NCI-H226 (cell line): ENCODE measurements around the gene SGTB.
"Not testable (repeated sequence)": the region's sequence is repeated elsewhere in the genome, so short reads cannot be mapped to it uniquely, and the experiment has no call there.

ENCODE experiments used
- DNase-seq: peaks from one replicate; pipeline ENCODE4 v3.0.0-alpha.2; 2015

Gene SGTB

DNA sequence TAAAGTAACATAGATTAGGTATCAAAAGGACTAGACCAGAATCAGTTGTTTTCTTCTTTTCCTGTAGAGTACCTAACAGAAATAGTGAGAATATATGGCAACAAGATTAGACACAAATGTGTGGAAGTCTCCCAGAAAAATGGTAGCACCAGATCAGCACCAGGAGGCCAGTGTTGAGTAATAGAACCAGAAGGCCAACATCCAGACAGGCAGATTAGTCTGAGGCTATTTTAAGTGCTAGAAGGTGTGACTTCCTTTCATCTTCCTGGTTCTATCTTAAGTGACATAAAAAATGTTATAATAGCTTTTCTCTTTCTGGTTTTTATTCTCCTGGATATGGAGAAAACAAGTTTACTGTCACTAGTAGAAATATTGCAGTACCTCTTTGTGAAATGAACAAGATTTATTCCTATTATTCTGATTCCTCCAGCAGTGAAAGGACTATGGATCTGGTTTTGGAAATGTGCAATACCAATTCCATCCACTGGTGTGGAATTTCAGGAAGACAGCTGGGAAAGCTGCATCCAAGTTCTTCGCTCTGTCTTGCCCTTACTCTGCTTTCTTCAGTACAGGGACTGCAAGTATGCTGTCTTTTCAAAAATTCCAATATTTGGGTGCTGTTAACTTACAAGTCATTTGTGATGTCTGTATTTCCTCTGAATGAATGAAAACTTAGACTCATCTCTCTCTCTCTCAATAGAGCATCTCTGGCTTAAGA lies 57.9 kb downstream of the SGTB start:
- DNase-seq, result no peak

DNA sequence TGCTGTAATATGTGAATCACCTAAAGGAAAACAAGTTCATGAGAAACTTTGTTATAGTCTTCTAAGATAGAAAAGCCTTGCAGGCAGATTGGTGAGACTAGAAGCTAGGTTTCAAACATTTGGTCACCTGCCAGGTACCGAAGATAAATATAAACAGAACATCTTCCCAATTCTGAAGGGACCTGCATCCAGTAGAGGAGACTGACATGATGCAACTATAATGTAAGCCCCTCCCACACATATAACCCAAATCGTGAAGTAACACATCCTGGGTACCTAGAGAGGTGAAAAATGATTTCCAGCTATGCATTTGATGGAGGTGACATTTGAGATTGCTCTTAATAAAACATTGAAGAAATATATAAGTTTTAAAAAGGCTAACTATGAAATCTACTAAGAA lies 67.2 kb downstream of the SGTB start:
- no peak for DNase-seq

- no peak for DNase-seq
Measured at GRCh38 chr5:65651144-65651543, 70.8 kb downstream of the SGTB start.

DNA sequence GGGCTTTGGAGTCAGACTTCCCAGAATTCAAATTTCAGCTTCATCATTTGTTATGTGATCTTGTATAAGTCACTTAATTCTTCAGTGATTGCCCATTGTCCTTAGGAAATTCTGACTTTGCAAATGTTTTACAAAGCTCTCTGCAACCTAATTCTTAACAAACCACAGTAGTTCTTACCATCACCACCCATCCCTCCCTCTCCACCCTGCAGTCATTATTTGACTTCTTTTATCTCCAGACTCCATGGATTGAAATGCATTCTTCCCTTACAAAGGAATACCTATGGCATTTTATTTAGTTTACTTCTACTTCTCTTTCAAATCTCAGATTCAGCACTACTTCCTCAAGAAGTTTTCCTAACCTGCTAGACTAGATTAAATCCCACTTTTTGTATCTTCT lies 74.0 kb downstream of the SGTB start:
- no peak for DNase-seq

DNA sequence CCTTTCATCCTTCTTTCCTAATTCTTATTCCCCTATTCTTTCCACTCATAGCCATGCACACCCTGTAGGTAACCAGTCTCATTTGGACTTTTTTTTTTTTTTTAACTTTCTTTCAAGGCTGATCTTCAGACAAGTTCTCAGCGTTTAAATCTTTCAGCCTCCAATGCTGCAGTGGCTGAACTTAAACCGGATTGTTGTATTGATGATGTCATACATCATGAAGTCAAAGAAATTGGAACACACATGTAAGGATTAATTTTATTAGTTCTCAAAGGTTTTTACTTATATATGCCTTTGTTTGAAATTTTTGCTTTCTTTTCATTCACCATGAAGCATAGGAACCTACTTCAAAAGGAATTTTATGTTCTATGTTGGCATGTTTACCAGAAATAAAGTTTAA lies 75.0 kb downstream of the SGTB start:
- DNase-seq, result no peak

GRCh38 chr5:65640240-65640639 lies 81.7 kb downstream of the SGTB start:
- DNase-seq, result no peak

- DNase-seq, result no peak
Measured at GRCh38 chr5:65630981-65631380, 90.9 kb downstream of the SGTB start.

- no peak for DNase-seq
Measured at GRCh38 chr5:65625743-65626142, 96.2 kb downstream of the SGTB start.

DNA sequence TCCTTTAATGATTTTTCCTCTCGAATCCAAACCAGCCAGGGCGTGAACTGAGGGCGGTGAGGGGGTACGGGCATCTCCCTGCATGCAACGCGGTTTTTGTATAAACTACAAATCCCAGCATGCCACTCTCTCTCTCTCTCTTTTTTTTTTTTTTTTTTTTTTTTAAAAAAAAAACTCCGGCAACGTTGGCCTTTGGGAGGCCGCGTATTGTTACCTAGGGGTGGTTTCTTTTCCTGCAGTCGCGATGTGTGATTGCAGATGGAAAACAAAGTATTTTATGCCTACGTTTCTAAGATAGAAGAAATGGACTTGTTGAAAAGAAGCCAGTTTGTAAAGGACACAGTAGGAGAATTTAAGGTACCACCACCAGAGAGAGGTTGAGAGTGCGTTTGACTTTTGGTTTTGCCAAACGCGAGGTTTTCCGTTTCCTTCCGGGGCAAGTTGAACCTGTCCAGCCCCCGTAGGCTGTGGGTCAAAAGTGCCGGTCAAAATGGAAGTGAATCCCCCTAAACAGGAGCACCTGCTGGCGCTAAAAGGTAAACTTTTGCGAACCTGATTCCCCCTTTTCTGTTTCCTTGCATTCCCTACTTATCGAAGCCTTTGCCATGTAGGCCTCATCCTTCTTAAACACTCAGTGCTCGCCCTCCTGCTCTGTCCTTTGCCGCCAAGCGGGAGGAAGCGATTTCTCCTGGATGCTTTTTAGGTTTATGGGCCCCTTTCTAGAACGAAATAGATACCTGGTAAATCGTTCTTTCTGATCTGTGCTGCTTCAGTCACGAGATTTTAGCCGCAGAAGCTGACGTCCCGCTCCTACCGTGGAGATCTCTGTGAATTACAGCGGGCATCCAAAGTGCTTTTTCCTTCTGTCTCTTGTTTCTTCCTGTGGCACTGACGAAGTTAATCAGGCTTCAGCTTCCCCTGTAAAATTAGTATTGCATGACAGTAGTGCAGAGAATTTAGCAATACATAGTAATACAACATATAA lies 97.0 kb downstream of the SGTB start, which contains the start of the genes SHLD3 and TRAPPC13:
Gene SHLD3, plus strand, starts transcription at position 457 of the 985 bp plus-strand sequence. CDS start 4,561 bp downstream, outside the sequence.
Gene TRAPPC13, plus strand, starts transcription at position 457 of the 985 bp plus-strand sequence. Its CDS starts 34 bp downstream, at position 491.
- peak; percentile 81 for DNase-seq

- peak; percentile 95 for DNase-seq
Measured at GRCh38 chr5:65624025-65624570, 97.8 kb downstream of the SGTB start, which contains the start of gene TRIM23. TSS of gene TRIM23 (minus strand) at chr5:65624333. CDS start at chr5:65624274, 59 bp downstream.

DNA sequence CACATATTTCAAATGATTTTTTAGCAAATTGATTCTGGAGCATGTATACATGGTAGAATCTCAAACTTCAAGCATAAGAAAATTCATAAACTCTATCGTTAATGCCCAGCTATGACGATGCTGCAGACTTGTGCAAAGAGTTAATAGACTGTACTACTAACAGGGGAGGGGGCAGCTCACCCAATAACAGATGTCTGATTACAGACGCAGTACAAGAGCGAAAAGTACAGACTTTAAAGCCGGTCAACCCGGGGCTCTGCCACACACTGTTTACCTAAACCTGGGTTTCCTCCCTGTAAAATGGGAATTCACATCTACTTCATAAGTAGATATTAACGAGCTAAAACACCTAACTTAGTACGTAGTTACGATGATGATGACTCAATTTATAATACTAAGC lies 98.4 kb downstream of the SGTB start:
- DNase-seq, result no peak

DNA sequence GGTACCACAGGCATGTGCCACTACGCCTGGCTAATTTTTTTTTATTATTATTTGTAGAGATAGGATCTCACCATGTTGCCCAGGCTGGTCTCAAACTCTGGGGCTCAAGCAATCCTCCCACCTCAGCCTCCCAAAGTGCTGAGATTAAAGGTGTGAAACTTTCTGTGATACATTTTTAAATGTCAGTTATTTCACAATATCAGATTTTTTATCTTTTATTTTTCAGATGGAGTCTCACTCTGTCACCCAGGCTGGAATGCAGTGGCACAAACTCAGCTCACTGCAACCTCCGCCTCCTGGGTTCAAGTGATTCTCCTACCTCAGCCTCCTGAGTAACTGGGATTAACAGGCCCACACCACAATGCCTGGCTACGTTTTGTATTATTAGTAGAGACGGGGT lies 99.9 kb downstream of the SGTB start:
- DNase-seq, result not testable (repeated sequence)

- DNase-seq, result no peak
Measured at GRCh38 chr5:65620021-65620420, 101.9 kb downstream of the SGTB start.
